KOPT-K1 (cell line): ENCODE measurements around the gene BHMT.

Experiments used
- H3K27ac ChIP-seq: fragments of 200-600 bp; sonication (generic); 2 replicates; pipeline ENCODE4 v1.5.1; 2016; ENCODE audit warnings: antibody characterized with exemption, mild to moderate bottlenecking, low read depth, low read length; ENCODE audit not compliant: poor library complexity, severe bottlenecking
- H3K36me3 ChIP-seq: fragments of 200-600 bp; sonication (generic); 2 replicates; pipeline ENCODE4 v1.5.1; 2017; ENCODE audit warnings: antibody characterized with exemption, mild to moderate bottlenecking, low read length, moderate library complexity; ENCODE audit not compliant: insufficient read depth
- H3K9me3 ChIP-seq: fragments of 200-600 bp; sonication (generic); 2 replicates; pipeline ENCODE4 v1.5.1; 2017; ENCODE audit warnings: antibody characterized with exemption, low read length, mild to moderate bottlenecking; ENCODE audit not compliant: insufficient read depth, poor library complexity, severe bottlenecking

The BHMT gene

GRCh38 chr5:79111387-79111959 is at the start of gene BHMT:
TSS of gene BHMT (plus strand) at chr5:79111809. CDS start at chr5:79111886, 77 bp downstream.
- Histone ChIP-seq H3K27ac (no peak within 1 kb of the TSS), H3K9me3 (no peaks in the 10 kb centered on the region), H3K36me3 (no peaks in the 10 kb centered on the region)

- H3K9me3 ChIP-seq: no peaks in the 10 kb centered on the region
- no peaks in the 10 kb centered on the region for H3K36me3 ChIP-seq
- H3K27ac ChIP-seq: no peak overlapping the region
Observed at GRCh38 chr5:79062436-79062835, 49.2 kb upstream of the BHMT start.

DNA sequence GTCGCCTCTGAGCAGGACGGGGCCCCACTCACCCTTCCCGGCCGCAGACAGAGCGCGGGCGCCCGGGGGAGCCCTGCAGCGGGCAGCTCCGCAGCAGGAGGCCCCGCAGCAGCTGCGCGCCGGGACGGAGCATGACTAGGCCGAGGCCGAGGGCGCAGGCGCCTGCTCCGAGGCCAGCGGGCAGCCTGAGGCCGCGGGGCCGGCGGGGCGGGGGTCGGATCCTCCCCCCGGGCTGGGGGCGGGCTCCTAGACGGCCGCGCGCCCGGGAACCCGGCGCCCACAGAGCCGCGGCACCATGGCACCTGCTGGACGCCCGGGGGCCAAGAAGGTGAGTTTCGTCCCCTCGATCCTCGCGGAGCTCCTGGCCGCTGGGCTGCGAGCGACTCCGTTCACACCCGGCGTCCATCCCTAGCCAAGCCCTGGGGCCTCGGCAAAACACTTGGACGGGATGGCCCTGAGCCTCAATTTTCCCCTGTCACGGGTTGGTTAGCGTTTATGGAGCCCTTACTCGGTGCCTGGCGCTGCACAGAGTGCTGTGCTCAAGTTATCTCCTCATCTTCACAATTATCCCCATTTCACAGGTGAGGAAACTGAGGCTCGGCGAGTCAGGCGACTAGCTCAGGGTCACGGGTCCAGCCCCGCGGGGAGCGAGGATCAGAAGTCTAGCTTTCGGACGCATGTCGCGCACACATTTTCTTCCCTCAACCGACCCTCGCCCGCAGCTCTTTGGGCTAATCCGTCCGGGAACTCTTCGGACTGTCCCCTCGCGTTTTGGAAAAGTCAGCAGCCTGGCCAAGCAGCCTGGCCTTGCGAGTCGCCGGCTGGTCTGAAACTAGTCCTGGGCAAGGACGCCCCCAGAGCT is 41.9 kb upstream of the BHMT start, which contains the start of the genes BHMT2 and DMGDH:
Gene BHMT2, plus strand, starts transcription at position 280 of the 862 bp plus-strand sequence. Its CDS starts 16 bp downstream, at position 296.
Gene DMGDH, minus strand, starts transcription at position 187 of the 862 bp plus-strand sequence. Its CDS starts 54 bp downstream, at position 133.
- H3K9me3 ChIP-seq: peaks cover 8% of the 10 kb centered on the region
- no peaks in the 10 kb centered on the region for H3K36me3 ChIP-seq
- H3K27ac ChIP-seq: no peak within 1 kb of the TSS

GRCh38 chr5:79070350-79070667 is 41.3 kb upstream of the BHMT start:
- no peak overlapping the region for H3K27ac ChIP-seq

GRCh38 chr5:79074641-79075040 is 37.0 kb upstream of the BHMT start:
- Histone ChIP-seq H3K36me3 (no peaks in the 10 kb centered on the region), H3K27ac (no peak overlapping the region), H3K9me3 (peaks cover 8% of the 10 kb centered on the region)

More at GRCh38 chr5:79070350-79070667, 41.3 kb upstream of the BHMT start:
- Histone ChIP-seq H3K9me3 (peaks cover 8% of the 10 kb centered on the region), H3K36me3 (no peaks in the 10 kb centered on the region)

DNA sequence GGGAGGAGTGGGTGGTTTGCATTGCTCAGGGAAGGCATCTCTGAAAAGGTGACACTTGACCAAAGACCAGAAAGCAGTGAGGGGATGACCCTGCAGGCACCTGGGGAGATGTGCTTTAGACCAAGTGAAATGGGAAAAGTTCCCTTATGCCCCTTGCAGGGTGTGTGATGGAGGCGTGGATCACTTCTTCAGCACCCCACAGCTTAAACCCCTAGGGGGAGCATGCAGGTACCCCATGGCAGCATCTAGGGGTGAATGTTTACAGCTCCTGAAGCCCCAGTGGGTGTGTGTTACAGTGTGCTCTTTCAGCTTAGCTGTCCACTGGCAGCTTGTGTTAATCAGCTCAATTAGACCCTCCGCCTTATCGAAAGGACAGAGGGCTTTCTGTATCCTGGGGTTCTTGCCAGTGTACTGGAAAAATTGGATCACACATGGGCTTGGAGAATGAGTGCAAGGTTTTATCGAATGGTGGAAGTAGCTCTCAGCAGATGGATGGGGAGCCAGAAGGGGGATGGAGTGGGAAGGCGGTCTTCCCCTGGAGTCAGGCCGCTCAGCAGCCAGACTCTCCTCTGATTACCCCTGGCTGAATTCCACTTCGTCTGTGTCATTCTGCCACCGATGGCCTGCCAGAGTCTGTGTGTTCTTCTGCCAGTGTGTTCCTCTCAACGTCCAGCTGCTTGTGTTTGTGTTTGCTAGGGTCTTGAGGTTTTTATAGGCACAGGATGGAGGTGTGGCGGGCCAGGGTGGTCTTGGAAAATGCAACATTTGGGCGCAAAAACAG is 35.8 kb upstream of the BHMT start:
- Histone ChIP-seq H3K27ac (no peak overlapping the region), H3K9me3 (peaks cover 8% of the 10 kb centered on the region), H3K36me3 (no peaks in the 10 kb centered on the region)

GRCh38 chr5:79076819-79077218 is 34.8 kb upstream of the BHMT start:
- Histone ChIP-seq H3K36me3 (no peaks in the 10 kb centered on the region), H3K9me3 (peaks cover 8% of the 10 kb centered on the region), H3K27ac (no peak overlapping the region)

DNA sequence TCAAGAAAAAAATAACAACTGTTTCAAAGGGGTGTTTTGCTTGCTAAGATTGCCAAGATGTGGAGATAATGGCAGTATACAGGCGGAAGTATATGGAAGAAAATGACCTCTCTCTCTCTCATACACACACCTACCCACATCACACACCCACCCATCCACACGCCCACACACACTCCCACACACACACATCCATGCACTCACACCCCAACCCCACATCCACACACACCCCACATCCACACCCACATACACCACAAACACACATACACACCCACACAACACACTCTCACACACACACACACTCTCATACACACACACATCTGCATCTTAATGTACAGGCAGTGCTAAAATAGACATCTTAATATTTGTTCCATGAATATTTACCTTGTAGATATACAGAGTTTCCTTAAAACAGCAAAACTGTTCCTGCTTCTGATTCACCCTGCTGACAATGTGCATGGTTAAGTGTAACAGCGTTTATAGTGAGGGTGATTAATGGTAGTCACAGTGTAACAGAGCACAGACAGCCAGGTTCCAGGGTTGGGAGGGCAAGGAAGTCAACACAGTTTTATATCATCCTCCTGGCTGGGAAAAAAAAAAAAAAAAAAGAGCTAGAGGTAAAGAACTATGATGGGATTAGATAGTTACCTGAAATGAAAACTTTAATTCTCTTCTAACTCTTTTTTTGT is 33.8 kb upstream of the BHMT start:
- peaks cover 8% of the 10 kb centered on the region for H3K9me3 ChIP-seq
- H3K36me3 ChIP-seq: no peaks in the 10 kb centered on the region
- H3K27ac ChIP-seq: no peak overlapping the region

- H3K9me3 ChIP-seq: no peaks in the 10 kb centered on the region
- no peaks in the 10 kb centered on the region for H3K36me3 ChIP-seq
- no peak overlapping the region for H3K27ac ChIP-seq
Observed at GRCh38 chr5:79080804-79081203, 30.8 kb upstream of the BHMT start.

DNA sequence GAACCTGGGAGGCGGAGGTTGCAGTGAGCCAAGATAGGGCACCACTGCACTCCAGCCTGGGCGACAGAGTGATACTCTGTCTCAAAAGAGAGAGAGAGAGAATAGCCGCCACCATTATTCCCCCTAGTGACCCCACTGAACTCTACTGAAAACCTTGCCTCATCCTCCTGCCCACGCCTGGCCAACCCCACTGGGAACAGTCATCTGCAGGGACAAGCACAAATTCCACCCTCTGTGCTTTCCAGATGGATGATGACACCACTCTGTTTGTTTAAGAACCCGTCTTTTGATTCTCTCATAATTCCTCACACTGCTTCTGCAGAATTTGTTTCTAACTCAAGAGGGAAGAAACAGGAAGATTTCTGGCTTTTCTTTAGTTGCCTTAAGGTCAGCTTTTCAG is 29.8 kb upstream of the BHMT start:
- Histone ChIP-seq H3K36me3 (no peaks in the 10 kb centered on the region), H3K27ac (no peak overlapping the region), H3K9me3 (no peaks in the 10 kb centered on the region)

GRCh38 chr5:79086116-79086515 is 25.5 kb upstream of the BHMT start:
- no peak overlapping the region for H3K27ac ChIP-seq
- H3K36me3 ChIP-seq: no peaks in the 10 kb centered on the region
- no peaks in the 10 kb centered on the region for H3K9me3 ChIP-seq

DNA sequence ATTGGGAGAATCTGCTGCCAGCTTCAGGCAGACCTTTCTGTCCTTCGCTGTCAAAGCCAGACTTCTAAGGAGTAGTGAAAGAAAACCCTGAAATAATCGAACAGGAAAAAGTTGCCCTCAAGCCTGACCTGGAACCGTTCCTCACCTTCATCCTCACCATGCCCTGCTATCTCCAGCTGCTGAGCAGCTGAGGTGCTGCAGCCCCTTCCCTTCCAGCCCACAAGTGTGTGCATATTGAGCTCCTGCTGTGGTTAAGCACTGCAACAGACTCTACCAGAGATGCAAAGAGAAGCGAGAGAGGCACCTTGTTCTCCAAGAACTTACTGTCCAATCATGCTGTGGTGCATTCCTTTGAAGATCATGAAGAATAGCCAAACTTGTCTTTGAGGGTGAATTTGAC is 23.1 kb upstream of the BHMT start:
- Histone ChIP-seq H3K9me3 (no peaks in the 10 kb centered on the region), H3K36me3 (no peaks in the 10 kb centered on the region), H3K27ac (no peak overlapping the region)

DNA sequence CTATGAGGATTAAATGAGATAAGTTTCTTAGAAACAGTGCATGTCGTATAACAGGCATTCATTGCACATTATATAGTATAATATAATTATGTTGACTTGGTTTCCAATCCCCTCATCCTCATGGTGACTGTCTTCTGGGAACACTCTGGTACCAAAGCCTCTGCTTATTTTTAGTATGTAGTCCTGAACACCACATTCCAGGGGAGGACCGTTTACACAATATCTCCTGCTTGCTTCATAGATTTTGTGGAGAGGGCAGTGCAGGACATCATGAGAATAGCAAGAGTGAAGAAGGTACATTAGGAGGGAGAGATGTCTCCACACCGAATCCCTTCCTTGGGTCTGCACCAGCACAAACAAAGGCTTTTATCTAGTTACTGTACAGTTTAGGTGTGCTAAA is 20.5 kb upstream of the BHMT start:
- H3K36me3 ChIP-seq: no peaks in the 10 kb centered on the region
- no peaks in the 10 kb centered on the region for H3K9me3 ChIP-seq
- H3K27ac ChIP-seq: no peak overlapping the region

DNA sequence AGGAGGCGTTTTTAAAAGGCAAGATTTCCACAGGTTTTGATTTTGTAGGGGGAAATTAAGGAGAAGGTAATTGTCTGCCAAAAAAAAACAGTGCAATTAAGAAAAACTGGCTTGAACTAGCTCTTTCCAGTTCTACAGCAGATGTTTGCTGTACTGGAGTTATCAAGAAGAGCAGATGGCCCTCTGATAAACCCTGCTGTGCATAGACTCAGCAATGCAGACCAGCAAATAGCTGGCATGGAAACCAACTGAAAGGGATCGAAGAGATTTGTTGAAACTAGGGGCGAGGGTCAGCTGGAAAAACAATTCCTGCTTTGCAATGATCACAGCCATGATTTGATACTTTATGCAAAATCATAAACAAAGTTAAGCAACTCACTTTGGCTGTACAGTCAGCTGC is 17.8 kb upstream of the BHMT start:
- no peak overlapping the region for H3K27ac ChIP-seq
- no peaks in the 10 kb centered on the region for H3K9me3 ChIP-seq
- H3K36me3 ChIP-seq: no peaks in the 10 kb centered on the region

- Histone ChIP-seq H3K9me3 (no peaks in the 10 kb centered on the region), H3K36me3 (no peaks in the 10 kb centered on the region), H3K27ac (no peak overlapping the region)
Observed at GRCh38 chr5:79105868-79106267, 5.7 kb upstream of the BHMT start.
